NCI-H2227 treated with DMSO at 0.1 percent for 48 hours (cell line): ENCODE measurements around the gene ACACA.

Experiments used
- DNase-seq: peaks from one replicate; lab custom pipeline; 2025; lab: John Stamatoyannopoulos, UW

The ACACA gene

GRCh38 chr17:37067555-37068111 is 339.0 kb downstream of the ACACA start:
- DNase-seq = no peak

- DNase-seq = no peak
These were observed 340.0 kb downstream of the ACACA start for GRCh38 chr17:37066322-37067255.

- DNase-seq = no peak
These were observed 340.9 kb downstream of the ACACA start for GRCh38 chr17:37065486-37066321.

GRCh38 chr17:37064956-37065355 is 341.7 kb downstream of the ACACA start:
- no peak for DNase-seq

GRCh38 chr17:37064206-37064605 is 342.4 kb downstream of the ACACA start:
- no peak for DNase-seq

GRCh38 chr17:37062021-37062420 is 344.6 kb downstream of the ACACA start:
- no peak for DNase-seq

GRCh38 chr17:37060928-37061327 is 345.7 kb downstream of the ACACA start:
- no peak for DNase-seq

GRCh38 chr17:37060094-37060493 is 346.5 kb downstream of the ACACA start:
- DNase-seq = no peak

- no peak for DNase-seq
These were observed 347.1 kb downstream of the ACACA start for GRCh38 chr17:37059493-37059892.

- no peak for DNase-seq
These were observed 350.0 kb downstream of the ACACA start for GRCh38 chr17:37056622-37057021.

- DNase-seq = no peak
These were observed 351.7 kb downstream of the ACACA start for GRCh38 chr17:37054894-37055293.

- DNase-seq = no peak
These were observed 354.2 kb downstream of the ACACA start for GRCh38 chr17:37052450-37052849.

GRCh38 chr17:37051833-37052232 is 354.8 kb downstream of the ACACA start:
- no peak for DNase-seq

GRCh38 chr17:37051381-37051780 is 355.3 kb downstream of the ACACA start:
- no peak for DNase-seq

- no peak for DNase-seq
These were observed 355.7 kb downstream of the ACACA start for GRCh38 chr17:37050920-37051319.

GRCh38 chr17:37048811-37049210 is 357.8 kb downstream of the ACACA start:
- DNase-seq = no peak

GRCh38 chr17:37047631-37048104 is 359.0 kb downstream of the ACACA start:
- DNase-seq = peak; percentile 88

- peak; percentile 42 for DNase-seq
These were observed 361.2 kb downstream of the ACACA start for GRCh38 chr17:37045351-37045922.

- DNase-seq = no peak
These were observed 363.4 kb downstream of the ACACA start for GRCh38 chr17:37043201-37043600.

GRCh38 chr17:37041932-37042331 is 364.7 kb downstream of the ACACA start:
- DNase-seq = no peak

GRCh38 chr17:37039269-37039668 is 367.4 kb downstream of the ACACA start:
- DNase-seq = no peak

- no peak for DNase-seq
These were observed 369.0 kb downstream of the ACACA start for GRCh38 chr17:37037590-37038155.
